Kidney (tissue), 14 donors: ENCODE measurements around the gene WBP1L. TPM values are rescaled to one million over a fixed set of nuclear protein-coding genes. Genes with fewer than 3 reads are reported as not detected.

ENCODE experiments used
- DNase-seq, 5 donors: peaks; one replicate each; pipeline ENCODE4 v3.0.0-alpha.2; 2013 to 2020
- FAIRE-seq: peaks from 2 replicates; lab custom pipeline; 2012; peaks lifted over from hg19 to GRCh38; lab: Jason Lieb, UNC
- H3K27ac ChIP-seq, 2 donors: one replicate each; pipeline ENCODE4 v1.7.0; 2013; ENCODE audit warnings: low read depth in 2 of 2, low read length in 2 of 2, inconsistent platforms in 1 of 2
- H3K27me3 ChIP-seq: one replicate; pipeline ENCODE4 v1.7.1; 2013; ENCODE audit warnings: low read length, inconsistent platforms; ENCODE audit not compliant: control insufficient read depth, insufficient read depth
- H3K36me3 ChIP-seq, 3 donors: one replicate each; pipeline versions ENCODE4 v1.7.0 to v1.7.1; 2013; ENCODE audit warnings: low read length in 3 of 3, control low read depth in 1 of 3, inconsistent platforms in 1 of 3; ENCODE audit not compliant: insufficient read depth in 3 of 3, control insufficient read depth in 2 of 3
- H3K4me1 ChIP-seq, 3 donors: one replicate each; pipeline versions ENCODE4 v1.7.0 to v1.7.1; 2013; ENCODE audit warnings: low read length in 3 of 3, inconsistent platforms in 1 of 3, low read depth in 1 of 3; ENCODE audit not compliant: control insufficient read depth in 2 of 3, insufficient read depth in 2 of 3
- H3K4me3 ChIP-seq, 3 donors: one replicate each; pipeline versions ENCODE4 v1.7.0 to v1.8.1; 2013; ENCODE audit warnings: low read length in 3 of 3, control low read depth in 1 of 3, inconsistent platforms in 1 of 3
- H3K9ac ChIP-seq, 3 donors: one replicate each; pipeline versions ENCODE4 v1.7.0 to v1.7.1; 2013; ENCODE audit warnings: low read length in 3 of 3, control low read depth in 1 of 3, inconsistent platforms in 1 of 3
- H3K9me3 ChIP-seq, 3 donors: one replicate each; pipeline versions ENCODE4 v1.7.0 to v1.7.1; 2013; ENCODE audit warnings: low read length in 3 of 3, control low read depth in 1 of 3, inconsistent platforms in 1 of 3; ENCODE audit not compliant: control insufficient read depth in 2 of 3, insufficient read depth in 1 of 3
- intact Hi-C: fragments of 100-400 bp; cut with DNase I; formaldehyde crosslinking; loops from one replicate; pipeline ENCODE4 v1.11.1; 2022
- polyA plus RNA-seq: library from polyadenylated mRNA; stranded (reverse); fragments of 350-450 nt; fragmentation: Illumina TruSeq; extraction: RNeasy Lipid Tissue Mini Kit (QIAGEN cat#74804); gene quantifications from one replicate; pipeline ENCODE4 v1.2.3, GENCODE V29; 2014; ENCODE audit warnings: low read depth, low replicate concordance; ENCODE audit not compliant: insufficient read depth
- total RNA-seq: library from RNA; stranded (reverse); fragmentation: NEBNext Ultra II Directional; extraction: Animal tissue kit (Norgen Biotek cat#: 25700); gene quantifications from one replicate; pipeline ENCODE4 v1.2.1, GENCODE V29; 2021
- TF ChIP-seq, protein P1 (sequence below): IDR thresholded peaks from 3 replicates; pipeline ENCODE4 v1.5.1; 2012; ENCODE audit warnings: mild to moderate bottlenecking, moderate library complexity, borderline replicate concordance; ENCODE audit not compliant: insufficient read depth; ENCODE audit errors: extremely low read depth
- donor health status: control.
- donor health status: control.
- donor health status: control.
- donor health status: control.
- donor health status: control.
- donor health status: DM: yes; HTN: yes; CAD: no.
- donor health status: Normal renal cell carcinoma (clear cell type).

The WBP1L gene
- total and polyA plus RNA-seq, 2 donors from 2014 or later = 27.8 to 55.7 TPM

DNA sequence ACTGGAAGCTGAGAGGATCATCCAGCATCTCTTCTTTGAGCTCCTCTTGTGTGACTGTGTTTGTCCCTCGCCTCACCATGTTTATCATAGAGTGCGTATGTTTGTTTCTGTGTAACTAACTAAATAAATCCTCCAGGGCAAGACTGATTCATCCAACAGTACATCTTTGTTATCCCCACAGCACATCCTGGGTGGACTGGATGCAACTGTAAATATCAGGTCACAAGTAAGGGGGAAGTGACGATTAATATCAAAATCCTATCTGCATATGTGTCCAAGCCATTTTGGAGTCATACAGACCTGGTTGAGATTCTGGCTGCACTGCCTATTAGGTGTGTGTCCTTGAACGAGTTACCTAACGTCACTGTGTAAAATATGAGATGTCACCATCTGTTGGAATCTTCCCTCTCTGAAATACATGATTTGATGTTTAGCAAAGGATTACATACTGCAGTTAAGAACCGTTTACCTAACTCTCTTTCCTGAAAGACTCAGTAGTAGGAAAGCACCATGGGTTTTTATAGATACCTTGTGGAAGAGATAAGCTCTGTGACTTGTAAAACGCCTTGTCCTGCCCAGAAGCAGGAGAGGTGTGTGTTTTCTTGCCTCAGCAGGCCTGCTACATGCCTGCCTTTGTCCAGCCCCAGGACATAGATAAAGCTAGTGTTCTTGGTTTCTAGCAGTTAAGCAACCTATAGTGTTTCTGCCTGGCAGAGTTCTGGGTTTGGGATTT, 25.8 kb downstream of the WBP1L start:
- DNase-seq (no peak), FAIRE-seq (no peak)
- TF ChIP-seq, protein P1, sequence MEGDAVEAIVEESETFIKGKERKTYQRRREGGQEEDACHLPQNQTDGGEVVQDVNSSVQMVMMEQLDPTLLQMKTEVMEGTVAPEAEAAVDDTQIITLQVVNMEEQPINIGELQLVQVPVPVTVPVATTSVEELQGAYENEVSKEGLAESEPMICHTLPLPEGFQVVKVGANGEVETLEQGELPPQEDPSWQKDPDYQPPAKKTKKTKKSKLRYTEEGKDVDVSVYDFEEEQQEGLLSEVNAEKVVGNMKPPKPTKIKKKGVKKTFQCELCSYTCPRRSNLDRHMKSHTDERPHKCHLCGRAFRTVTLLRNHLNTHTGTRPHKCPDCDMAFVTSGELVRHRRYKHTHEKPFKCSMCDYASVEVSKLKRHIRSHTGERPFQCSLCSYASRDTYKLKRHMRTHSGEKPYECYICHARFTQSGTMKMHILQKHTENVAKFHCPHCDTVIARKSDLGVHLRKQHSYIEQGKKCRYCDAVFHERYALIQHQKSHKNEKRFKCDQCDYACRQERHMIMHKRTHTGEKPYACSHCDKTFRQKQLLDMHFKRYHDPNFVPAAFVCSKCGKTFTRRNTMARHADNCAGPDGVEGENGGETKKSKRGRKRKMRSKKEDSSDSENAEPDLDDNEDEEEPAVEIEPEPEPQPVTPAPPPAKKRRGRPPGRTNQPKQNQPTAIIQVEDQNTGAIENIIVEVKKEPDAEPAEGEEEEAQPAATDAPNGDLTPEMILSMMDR = no peak
- intact Hi-C loops = no loop called here
- Histone ChIP-seq H3K27ac (peak overlapping the region in 1 of 2 donors; percentile 23), H3K4me1 (peaks cover 7 to 40% (median 34%) of the 10 kb centered on the region in 3 donors), H3K36me3 (no peaks in the 10 kb centered on the region), H3K9me3 (no peaks in the 10 kb centered on the region), H3K9ac (peak overlapping the region in 1 of 3 donors; percentile 22), H3K27me3 (no peaks in the 10 kb centered on the region), H3K4me3 (no peak overlapping the region)

- Histone ChIP-seq H3K4me1 (peaks cover 2 to 40% (median 30%) of the 10 kb centered on the region in 3 donors), H3K36me3 (no peaks in the 10 kb centered on the region), H3K9me3 (no peaks in the 10 kb centered on the region), H3K9ac (peak overlapping the region in 1 of 3 donors; percentile 22), H3K4me3 (no peak overlapping the region), H3K27me3 (no peaks in the 10 kb centered on the region), H3K27ac (peak overlapping the region; percentile 23 to 55)
- DNase-seq (no peak), FAIRE-seq (no peak)
- TF ChIP-seq, protein P1 = no peak
- intact Hi-C loops = no loop called here
Observed at GRCh38 chr10:102770108-102770482, 26.3 kb downstream of the WBP1L start.

DNA sequence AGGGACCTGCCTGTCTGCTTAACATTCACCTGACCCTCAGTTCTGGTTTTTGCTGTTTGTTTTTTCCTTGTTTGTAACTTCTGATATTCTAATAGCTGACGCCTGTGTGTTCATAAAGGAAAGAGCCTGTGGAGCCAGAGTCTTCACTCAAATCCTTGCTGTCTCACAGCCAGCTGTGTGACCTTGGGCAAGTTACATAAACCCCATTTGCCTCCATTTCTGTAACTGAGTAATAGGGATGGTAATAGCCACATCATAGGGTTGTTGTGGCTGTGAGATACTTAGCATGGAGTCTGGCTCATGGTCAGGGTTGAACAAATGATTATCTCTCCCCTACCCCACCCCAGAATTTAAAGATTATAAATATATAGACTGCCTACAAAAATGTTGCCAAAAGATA, 27.0 kb downstream of the WBP1L start:
- Histone ChIP-seq H3K9me3 (no peaks in the 10 kb centered on the region), H3K27ac (peak overlapping the region; percentile 16 to 55), H3K4me1 (peaks cover 5 to 40% (median 34%) of the 10 kb centered on the region in 3 donors), H3K9ac (no peak overlapping the region), H3K27me3 (no peaks in the 10 kb centered on the region), H3K4me3 (no peak overlapping the region), H3K36me3 (no peaks in the 10 kb centered on the region)
- DNase-seq (no peak), FAIRE-seq (no peak)
- TF ChIP-seq, protein P1 = no peak
- intact Hi-C loops = no loop called here

DNA sequence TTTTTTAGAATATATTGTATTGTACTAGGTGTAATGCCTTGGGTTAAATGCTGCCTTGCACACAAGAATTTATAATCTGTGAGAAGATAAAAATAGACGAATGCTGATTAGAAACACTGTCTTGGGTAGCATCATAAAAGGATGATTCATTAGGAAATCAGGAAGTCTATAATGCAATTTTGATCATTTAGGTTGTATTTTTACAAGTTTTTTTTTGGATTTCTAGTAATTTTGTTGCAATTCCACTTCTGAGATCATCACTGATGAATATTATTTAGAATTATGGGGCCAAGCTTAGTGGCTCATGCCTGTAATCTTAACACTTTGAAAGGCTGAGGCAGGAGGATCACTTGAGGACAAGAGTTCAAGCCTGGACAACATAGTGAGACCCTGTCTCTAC, 29.6 kb downstream of the WBP1L start:
- intact Hi-C loops = no loop called here
- TF ChIP-seq, protein P1 = no peak
- H3K4me1 ChIP-seq = peaks cover 5 to 56% (median 47%) of the 10 kb centered on the region in 3 donors
- H3K9me3 ChIP-seq = no peaks in the 10 kb centered on the region
- H3K27ac ChIP-seq = peak overlapping the region in 1 of 2 donors; percentile 82
- H3K4me3 ChIP-seq = no peak overlapping the region
- H3K36me3 ChIP-seq = no peaks in the 10 kb centered on the region
- no peaks in the 10 kb centered on the region for H3K27me3 ChIP-seq
- no peak for DNase-seq
- no peak for FAIRE-seq
- H3K9ac ChIP-seq = no peak overlapping the region
